ENCODE measurements around the gene IVD.
"Not testable (repeated sequence)": the region's sequence is repeated elsewhere in the genome, so short reads cannot be mapped to it uniquely, and the experiment has no call there.

IVD gene

DNA sequence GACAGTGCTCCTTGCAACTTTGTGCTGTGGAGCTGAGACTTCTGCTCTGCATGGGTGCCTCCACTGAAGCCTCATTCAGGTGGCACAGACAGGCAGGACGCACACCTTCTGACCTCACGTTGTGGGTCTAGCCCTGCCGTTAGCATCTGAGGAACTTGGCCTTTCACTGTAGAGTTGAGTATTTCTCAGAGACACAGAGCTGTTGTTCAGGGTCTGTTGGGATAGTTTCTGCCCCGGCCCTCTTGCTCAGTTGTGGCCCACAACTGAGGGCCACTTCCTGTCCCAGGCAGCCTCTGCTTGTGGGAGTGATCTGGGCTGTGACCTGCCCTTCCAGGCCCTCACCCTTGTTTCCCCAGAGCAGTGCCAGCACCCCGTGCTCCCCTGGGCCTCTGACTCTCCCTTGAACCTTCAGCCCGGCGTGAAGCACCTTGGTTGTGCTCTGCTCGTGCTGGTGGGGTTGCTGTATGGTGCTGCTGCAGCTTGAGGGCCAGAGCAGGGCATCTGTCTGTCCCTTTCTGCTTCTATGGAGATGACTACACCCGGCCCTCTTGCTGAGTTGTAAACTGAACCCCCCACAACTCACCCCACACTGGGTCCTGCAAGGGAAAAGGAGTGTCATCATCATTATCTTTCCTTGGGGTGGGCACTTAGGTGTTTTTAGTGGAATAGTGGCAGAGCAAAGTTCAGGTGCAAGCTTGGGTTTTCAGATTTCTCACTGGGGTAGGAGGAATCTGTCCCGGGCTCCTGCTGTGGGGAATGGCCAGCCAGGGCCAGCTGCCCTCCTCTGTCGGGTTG is 46.9 kb downstream of the IVD start:
- Mint-ChIP-seq H3K4me1 (peaks cover 24% of the 10 kb centered on the region), H3K36me3 (ENCODE audit: low read depth) (no peaks in the 10 kb centered on the region), H3K27me3 (ENCODE audit: low read depth) (no peaks in the 10 kb centered on the region), H3K4me3 (no peak overlapping the region), H3K27ac (no peak overlapping the region), H3K9me3 (no peaks in the 10 kb centered on the region)
- TF ChIP-seq, protein P1, sequence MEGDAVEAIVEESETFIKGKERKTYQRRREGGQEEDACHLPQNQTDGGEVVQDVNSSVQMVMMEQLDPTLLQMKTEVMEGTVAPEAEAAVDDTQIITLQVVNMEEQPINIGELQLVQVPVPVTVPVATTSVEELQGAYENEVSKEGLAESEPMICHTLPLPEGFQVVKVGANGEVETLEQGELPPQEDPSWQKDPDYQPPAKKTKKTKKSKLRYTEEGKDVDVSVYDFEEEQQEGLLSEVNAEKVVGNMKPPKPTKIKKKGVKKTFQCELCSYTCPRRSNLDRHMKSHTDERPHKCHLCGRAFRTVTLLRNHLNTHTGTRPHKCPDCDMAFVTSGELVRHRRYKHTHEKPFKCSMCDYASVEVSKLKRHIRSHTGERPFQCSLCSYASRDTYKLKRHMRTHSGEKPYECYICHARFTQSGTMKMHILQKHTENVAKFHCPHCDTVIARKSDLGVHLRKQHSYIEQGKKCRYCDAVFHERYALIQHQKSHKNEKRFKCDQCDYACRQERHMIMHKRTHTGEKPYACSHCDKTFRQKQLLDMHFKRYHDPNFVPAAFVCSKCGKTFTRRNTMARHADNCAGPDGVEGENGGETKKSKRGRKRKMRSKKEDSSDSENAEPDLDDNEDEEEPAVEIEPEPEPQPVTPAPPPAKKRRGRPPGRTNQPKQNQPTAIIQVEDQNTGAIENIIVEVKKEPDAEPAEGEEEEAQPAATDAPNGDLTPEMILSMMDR (IDR thresholded peaks at IDR 0.05; ENCODE audit: unreplicated experiment in 3 of 3), result no peak

GRCh38 chr15:40453941-40454340 is 48.3 kb downstream of the IVD start:
- peaks cover 24% of the 10 kb centered on the region for H3K4me1 Mint-ChIP-seq
- not testable (repeated sequence) for H3K27me3 Mint-ChIP-seq (ENCODE audit: low read depth); H3K4me3 Mint-ChIP-seq; H3K36me3 Mint-ChIP-seq (ENCODE audit: low read depth); H3K9me3 Mint-ChIP-seq; H3K27ac Mint-ChIP-seq

DNA sequence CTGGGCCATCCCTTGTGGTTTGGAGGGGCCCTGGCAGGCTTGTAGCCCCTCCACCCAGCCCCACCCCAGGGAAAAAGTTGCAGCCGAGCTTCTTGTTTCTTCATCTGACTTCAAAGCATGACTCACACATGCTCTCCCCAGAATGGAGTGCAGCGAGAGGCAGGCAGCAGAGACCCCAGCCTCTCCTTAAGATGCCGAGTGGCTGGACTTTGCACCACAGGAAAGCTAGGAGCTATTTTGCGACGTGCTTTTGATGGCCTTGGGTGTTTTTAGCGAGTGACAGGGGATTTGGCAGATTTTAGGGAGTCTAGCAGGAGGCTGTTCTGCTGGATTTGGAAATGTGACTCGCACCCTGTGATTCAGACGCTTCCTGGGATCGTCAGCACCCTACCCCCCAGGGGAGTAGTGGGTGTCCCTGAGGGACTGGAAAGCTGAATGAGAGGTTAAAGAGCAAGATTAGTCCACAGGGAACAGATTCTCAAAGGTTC is 49.4 kb downstream of the IVD start:
- Mint-ChIP-seq H3K4me1 (peaks cover 24% of the 10 kb centered on the region), H3K4me3 (no peak overlapping the region), H3K27ac (peak overlapping the region in 1 of 3 experiments; percentile 61), H3K9me3 (no peaks in the 10 kb centered on the region), H3K36me3 (ENCODE audit: low read depth) (no peaks in the 10 kb centered on the region), H3K27me3 (ENCODE audit: low read depth) (no peaks in the 10 kb centered on the region)
- TF ChIP-seq, protein P1 (IDR thresholded peaks at IDR 0.05; ENCODE audit: unreplicated experiment in 3 of 3), result no peak

- TF ChIP-seq, protein P1 (IDR thresholded peaks at IDR 0.05; ENCODE audit: unreplicated experiment in 3 of 3), result no peak
- no peaks in the 10 kb centered on the region for H3K27me3 Mint-ChIP-seq (ENCODE audit: low read depth)
- H3K36me3 Mint-ChIP-seq (ENCODE audit: low read depth), result no peaks in the 10 kb centered on the region
- H3K27ac Mint-ChIP-seq, result no peak overlapping the region
- peaks cover 21% of the 10 kb centered on the region for H3K4me1 Mint-ChIP-seq
- no peaks in the 10 kb centered on the region for H3K9me3 Mint-ChIP-seq
- H3K4me3 Mint-ChIP-seq, result no peak overlapping the region
These were observed 50.7 kb downstream of the IVD start for GRCh38 chr15:40456299-40456712.

DNA sequence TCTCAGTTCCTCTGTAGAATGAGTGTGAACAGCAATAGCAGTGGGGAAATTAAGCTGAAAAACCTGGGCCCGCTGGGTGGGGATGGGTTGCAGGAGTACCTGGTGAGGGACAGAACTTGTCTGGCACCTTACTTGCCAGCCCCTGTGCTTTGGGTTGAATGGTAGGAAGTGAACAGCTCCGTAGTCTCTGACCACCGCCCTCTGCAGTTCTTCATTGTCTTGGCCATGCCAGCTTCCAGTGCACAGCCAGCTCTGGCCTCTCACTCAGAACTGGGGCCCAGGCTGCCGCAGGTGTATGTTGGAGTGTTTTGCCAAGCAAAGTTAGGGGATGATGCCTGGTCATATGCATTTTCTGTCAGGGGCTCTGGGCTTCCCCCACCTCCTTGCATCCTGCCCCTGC is 51.1 kb downstream of the IVD start:
- Mint-ChIP-seq H3K27ac (no peak overlapping the region), H3K4me3 (no peak overlapping the region), H3K9me3 (no peaks in the 10 kb centered on the region), H3K27me3 (ENCODE audit: low read depth) (no peaks in the 10 kb centered on the region), H3K4me1 (peaks cover 19% of the 10 kb centered on the region), H3K36me3 (ENCODE audit: low read depth) (no peaks in the 10 kb centered on the region)
- TF ChIP-seq, protein P1 (IDR thresholded peaks at IDR 0.05; ENCODE audit: unreplicated experiment in 3 of 3), result no peak

DNA sequence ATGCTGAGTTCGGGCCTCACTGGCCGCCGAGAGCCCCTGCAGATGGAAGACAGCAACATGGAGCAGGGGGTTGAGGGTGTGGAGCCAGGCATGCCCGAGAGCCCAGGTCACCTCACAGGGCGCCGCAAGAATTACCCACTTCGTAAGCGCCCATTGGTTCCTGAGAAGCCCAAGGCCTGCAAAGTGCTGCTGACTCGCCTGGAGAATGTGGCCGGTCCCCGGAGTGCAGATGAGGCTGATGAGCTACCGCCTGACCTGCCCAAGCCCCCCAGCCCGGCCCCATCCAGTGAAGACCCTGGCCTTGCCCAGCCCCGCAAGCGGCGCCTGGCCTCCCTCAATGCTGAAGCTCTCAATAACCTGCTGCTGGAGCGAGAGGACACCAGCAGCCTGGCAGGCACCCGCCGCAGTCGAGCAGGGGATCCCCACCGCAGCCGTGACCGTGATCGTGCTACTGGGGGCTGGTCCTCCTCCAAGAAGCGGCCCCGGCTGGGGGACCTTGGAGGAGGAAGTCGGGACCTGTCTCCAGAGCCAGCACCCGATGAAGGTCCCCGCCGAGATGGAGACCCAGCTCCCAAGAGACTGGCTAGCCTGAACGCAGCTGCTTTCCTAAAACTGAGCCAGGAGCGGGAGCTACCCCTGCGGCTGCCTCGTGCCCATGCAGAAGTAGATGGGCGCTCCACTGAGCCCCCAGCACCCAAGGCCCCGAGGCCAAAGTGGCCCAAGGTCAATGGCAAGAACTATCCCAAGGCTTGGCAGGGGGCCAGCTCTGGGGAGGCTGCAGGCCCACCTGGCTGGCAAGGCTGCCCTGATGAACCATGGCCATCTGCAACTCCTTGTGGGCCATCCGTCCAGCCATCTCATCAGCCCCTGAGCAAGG is 53.1 kb downstream of the IVD start:
- H3K27ac Mint-ChIP-seq, result no peak overlapping the region
- H3K27me3 Mint-ChIP-seq (ENCODE audit: low read depth), result no peaks in the 10 kb centered on the region
- peaks cover 5% of the 10 kb centered on the region for H3K36me3 Mint-ChIP-seq (ENCODE audit: low read depth)
- no peak overlapping the region for H3K4me3 Mint-ChIP-seq
- TF ChIP-seq, protein P1 (IDR thresholded peaks at IDR 0.05; ENCODE audit: unreplicated experiment in 3 of 3), result no peak
- H3K4me1 Mint-ChIP-seq, result peaks cover 19% of the 10 kb centered on the region
- no peaks in the 10 kb centered on the region for H3K9me3 Mint-ChIP-seq

All from nephron (organoid).